Transverse colon (tissue), 4 donors: ENCODE results near the gene HID1.

Experiments
- POLR2A ChIP-seq: fragments of 450-650 bp; IDR thresholded peaks from one replicate; pipeline ENCODE4 v1.6.1; 2016; ENCODE audit warnings: antibody characterized with exemption, mild to moderate bottlenecking, moderate library complexity
- POLR2AphosphoS5 ChIP-seq, 3 donors: sonication (generic); formaldehyde crosslinking; IDR thresholded peaks; one replicate each; pipeline ENCODE4 v1.6.1; 2016; ENCODE audit warnings: antibody characterized with exemption in 3 of 3
- TF ChIP-seq, protein P1 (sequence below), 5 experiments: fragments of 200-600 bp in 3 of 5; fragments of 450-650 bp in 2 of 5; sonication (generic) in 3 of 5; IDR thresholded peaks; 1 replicate in 2 of 5; 2 replicates in 3 of 5; pipeline ENCODE4 v1.5.1; 2016 to 2017; ENCODE audit warnings: antibody characterized with exemption in 5 of 5, inconsistent platforms in 3 of 5, mild to moderate bottlenecking in 2 of 5, moderate library complexity in 1 of 5

DNA sequence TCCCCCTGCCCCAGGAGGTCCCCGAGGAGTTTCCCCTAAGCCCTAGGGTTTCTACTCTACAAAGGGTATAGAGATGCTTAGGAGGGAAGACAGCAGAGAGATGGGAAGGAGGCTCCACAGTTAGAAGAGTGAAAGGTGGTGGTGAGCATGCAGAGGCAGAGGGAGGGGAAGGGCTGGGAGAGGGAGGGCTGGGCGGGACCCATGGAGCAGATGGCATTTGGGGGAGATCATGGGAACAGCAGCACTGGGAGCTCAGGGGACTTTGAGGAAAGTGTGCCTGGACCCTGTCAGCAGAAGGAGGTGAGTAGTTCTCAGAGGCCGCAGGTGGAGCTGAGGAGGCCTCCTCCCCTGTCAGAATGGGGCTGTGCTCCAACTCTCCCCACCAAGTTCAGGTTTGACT is 37.5 kb downstream of the HID1 start:
- TF ChIP-seq, protein P1, sequence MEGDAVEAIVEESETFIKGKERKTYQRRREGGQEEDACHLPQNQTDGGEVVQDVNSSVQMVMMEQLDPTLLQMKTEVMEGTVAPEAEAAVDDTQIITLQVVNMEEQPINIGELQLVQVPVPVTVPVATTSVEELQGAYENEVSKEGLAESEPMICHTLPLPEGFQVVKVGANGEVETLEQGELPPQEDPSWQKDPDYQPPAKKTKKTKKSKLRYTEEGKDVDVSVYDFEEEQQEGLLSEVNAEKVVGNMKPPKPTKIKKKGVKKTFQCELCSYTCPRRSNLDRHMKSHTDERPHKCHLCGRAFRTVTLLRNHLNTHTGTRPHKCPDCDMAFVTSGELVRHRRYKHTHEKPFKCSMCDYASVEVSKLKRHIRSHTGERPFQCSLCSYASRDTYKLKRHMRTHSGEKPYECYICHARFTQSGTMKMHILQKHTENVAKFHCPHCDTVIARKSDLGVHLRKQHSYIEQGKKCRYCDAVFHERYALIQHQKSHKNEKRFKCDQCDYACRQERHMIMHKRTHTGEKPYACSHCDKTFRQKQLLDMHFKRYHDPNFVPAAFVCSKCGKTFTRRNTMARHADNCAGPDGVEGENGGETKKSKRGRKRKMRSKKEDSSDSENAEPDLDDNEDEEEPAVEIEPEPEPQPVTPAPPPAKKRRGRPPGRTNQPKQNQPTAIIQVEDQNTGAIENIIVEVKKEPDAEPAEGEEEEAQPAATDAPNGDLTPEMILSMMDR (IDR thresholded peaks at IDR 0.05), result no peak
- no peak for TF ChIP-seq POLR2A
- TF ChIP-seq POLR2AphosphoS5 (IDR thresholded peaks at IDR 0.05), result no peak
